Naive thymus-derived CD4-positive, alpha-beta T cell (primary cell): ENCODE measurements around the gene NFX1. TPM values are rescaled to one million over a fixed set of nuclear protein-coding genes. Genes with fewer than 3 reads are reported as not detected.

ENCODE experiments used
- ATAC-seq: fragments of 150-1000 bp; cut with Tn5 transposase; 2 replicates; pipeline ENCODE4 v1.10.0; 2021; ENCODE audit warnings: mild to moderate bottlenecking, moderate library complexity
- CTCF ChIA-PET: fragments of 350-600 bp; sonication (Branson Sonifier 250); formaldehyde crosslinking; loops from one replicate; lab custom pipeline; 2021; ENCODE audit warnings: antibody characterized with exemption; lab: Charles Lee
- POLR2A ChIA-PET: fragments of 350-600 bp; sonication (Branson Sonifier 250); formaldehyde crosslinking; loops from one replicate; lab custom pipeline; 2021; ENCODE audit warnings: antibody characterized with exemption, inconsistent platforms; lab: Charles Lee
- DNase-seq, 9 donors: peaks; one replicate each; pipeline versions ENCODE4 v3.0.0 to v3.0.0-alpha.2; 2020 to 2022; ENCODE audit warnings: mixed read lengths in 1 of 9
- H3K27ac ChIP-seq: one replicate; pipeline ENCODE4 v1.7.0; 2013; ENCODE audit warnings: mild to moderate bottlenecking, low read depth, low read length, moderate library complexity
- H3K27me3 ChIP-seq, 2 donors: one replicate each; pipeline ENCODE4 v1.7.0; 2013; ENCODE audit warnings: low read length in 2 of 2, mild to moderate bottlenecking in 2 of 2, moderate library complexity in 2 of 2; ENCODE audit not compliant: control insufficient read depth in 2 of 2, insufficient read depth in 2 of 2
- H3K36me3 ChIP-seq, 3 experiments: 1 replicate in 2 of 3; 2 replicates in 1 of 3; pipeline ENCODE4 v1.7.0; 2013; ENCODE audit warnings: low read length in 3 of 3, mild to moderate bottlenecking in 3 of 3, moderate library complexity in 1 of 3; ENCODE audit not compliant: insufficient read depth in 3 of 3, control insufficient read depth in 2 of 3
- H3K4me1 ChIP-seq, 2 donors: one replicate each; pipeline ENCODE4 v1.7.0; 2013; ENCODE audit warnings: low read length in 2 of 2, mild to moderate bottlenecking in 2 of 2, moderate library complexity in 1 of 2; ENCODE audit not compliant: control insufficient read depth in 2 of 2, insufficient read depth in 2 of 2
- H3K4me3 ChIP-seq: 2 replicates; pipeline ENCODE4 v1.7.0; 2013; ENCODE audit warnings: mild to moderate bottlenecking, low read length
- H3K9me3 ChIP-seq, 3 experiments: 1 replicate in 2 of 3; 2 replicates in 1 of 3; pipeline ENCODE4 v1.7.0; 2013; ENCODE audit warnings: low read length in 3 of 3; ENCODE audit not compliant: control insufficient read depth in 2 of 3
- H3K27ac Mint-ChIP-seq, 9 donors: one replicate each; pipeline ENCODE4 v1.8.0; 2020 to 2022; ENCODE audit warnings: mixed read lengths in 9 of 9, mild to moderate bottlenecking in 8 of 9, moderate library complexity in 5 of 9, inconsistent platforms in 2 of 9
- H3K27me3 Mint-ChIP-seq, 5 donors: one replicate each; pipeline ENCODE4 v1.8.0; 2021 to 2022; ENCODE audit warnings: mixed read lengths in 5 of 5, mild to moderate bottlenecking in 1 of 5
- H3K36me3 Mint-ChIP-seq, 5 donors: one replicate each; pipeline ENCODE4 v1.8.0; 2020 to 2022; ENCODE audit warnings: mixed read lengths in 5 of 5, mild to moderate bottlenecking in 3 of 5, inconsistent platforms in 1 of 5
- H3K4me1 Mint-ChIP-seq, 7 donors: one replicate each; pipeline ENCODE4 v1.8.0; 2020 to 2022; ENCODE audit warnings: mixed read lengths in 7 of 7, mild to moderate bottlenecking in 3 of 7, inconsistent platforms in 1 of 7
- H3K4me3 Mint-ChIP-seq, 10 donors: one replicate each; pipeline ENCODE4 v1.8.0; 2020 to 2022; ENCODE audit warnings: mild to moderate bottlenecking in 10 of 10, mixed read lengths in 10 of 10, moderate library complexity in 6 of 10, inconsistent platforms in 2 of 10
- H3K9me3 Mint-ChIP-seq, 11 donors: one replicate each; pipeline ENCODE4 v1.8.0; 2020 to 2022; ENCODE audit warnings: mixed read lengths in 11 of 11, mild to moderate bottlenecking in 4 of 11, inconsistent platforms in 1 of 11, moderate library complexity in 1 of 11
- intact Hi-C, 2 donors: fragments of 100-400 bp; cut with micrococcal nuclease; formaldehyde crosslinking; loops; one replicate each; pipeline ENCODE4 v1.15.1; 2023
- polyA plus RNA-seq, 2 donors: library from polyadenylated mRNA; unstranded; fragments of 300-500 nt; fragmentation: Illumina TruSeq; gene quantifications; one replicate each; pipeline ENCODE4 v1.2.3, GENCODE V29; 2021
- total RNA-seq, 6 experiments: library from RNA in 5 of 6; stranded (reverse) in 5 of 6; gene quantifications; 1 replicate in 5 of 6; 2 replicates in 1 of 6; pipeline ENCODE4 v1.2.3 and lab custom pipeline; 2021 to 2026

NFX1 gene
- total and polyA plus RNA-seq, 7 experiments from 2014 or later, result 30.1 to 65.4 (median 43.6) TPM

DNA sequence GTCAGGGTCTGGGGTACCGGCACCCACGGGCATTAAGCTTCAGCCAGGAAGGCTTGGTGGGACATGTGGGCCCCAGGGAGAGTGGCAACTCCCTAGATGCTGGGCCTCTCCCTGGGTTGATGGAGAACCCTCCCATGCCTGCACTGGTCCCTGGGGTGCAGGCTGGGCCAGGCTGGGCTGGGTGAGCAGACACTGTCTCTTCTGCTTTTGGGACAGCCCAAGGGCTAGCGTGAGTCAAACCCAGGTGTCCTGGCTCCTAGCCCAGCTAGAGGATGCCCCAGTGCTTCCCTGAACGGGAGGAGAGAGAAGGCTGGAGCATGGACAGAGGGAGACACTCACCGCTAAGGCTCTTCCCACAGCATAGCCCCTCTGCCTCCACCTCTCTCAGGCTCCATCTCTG, 117.8 kb downstream of the NFX1 start:
- POLR2A ChIA-PET, result interaction anchor here (0.8 to 2.1 kb wide), 3 partner anchors 9 to 59 kb away, joined by 3 to 7 read pairs (median 6); partner anchors contain the start of gene AQP3
- Mint-ChIP-seq H3K27ac (peak overlapping the region in 3 of 9 donors; percentile 17 to 77 (median 47)), H3K36me3 (no peaks in the 10 kb centered on the region), H3K4me1 (peaks cover 4 to 14% (median 10%) of the 10 kb centered on the region in 7 donors), H3K9me3 (no peaks in the 10 kb centered on the region), H3K27me3 (peaks cover 0 to 4% (median 0%) of the 10 kb centered on the region in 5 donors), H3K4me3 (no peak overlapping the region)
- Histone ChIP-seq H3K4me3 (no peak overlapping the region), H3K36me3 (no peaks in the 10 kb centered on the region), H3K9me3 (no peaks in the 10 kb centered on the region), H3K4me1 (no peaks in the 10 kb centered on the region), H3K27me3 (no peaks in the 10 kb centered on the region), H3K27ac (no peak overlapping the region)
- CTCF ChIA-PET, result interaction anchor here (1.0 to 1.1 kb wide), 2 partner anchors 45 to 65 kb away, joined by 3 read pairs; partner anchors contain the start of gene NOL6
- ATAC-seq (no peak), DNase-seq (no peak)
- intact Hi-C loops, result no loop called here

DNA sequence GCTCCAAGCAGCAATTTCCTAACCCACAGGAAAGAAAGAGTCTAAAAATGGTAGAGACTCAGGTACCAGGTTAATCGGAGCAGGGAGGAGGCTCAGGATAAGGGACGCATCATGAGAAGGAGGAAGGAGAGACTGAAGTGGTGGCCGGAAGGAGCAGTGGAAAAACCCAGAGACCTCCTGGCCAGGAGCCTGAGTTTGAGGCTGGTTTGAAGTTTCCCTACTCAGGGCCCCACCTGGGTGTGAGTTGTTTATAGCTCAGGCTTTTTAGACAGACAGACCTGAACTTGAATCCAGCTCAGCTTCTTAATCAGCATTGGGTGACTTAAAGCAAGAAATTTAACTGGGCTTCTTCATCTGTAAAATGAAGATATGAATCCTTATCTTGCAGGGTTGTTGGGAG, 124.0 kb downstream of the NFX1 start:
- no peaks in the 10 kb centered on the region for H3K27me3 ChIP-seq
- H3K27me3 Mint-ChIP-seq, result peaks cover 0 to under 1% (median 0%) of the 10 kb centered on the region in 5 donors
- H3K36me3 ChIP-seq, result no peaks in the 10 kb centered on the region
- no peaks in the 10 kb centered on the region for H3K9me3 Mint-ChIP-seq
- no peak for DNase-seq
- no peak for ATAC-seq
- CTCF ChIA-PET, result interaction anchor here (1.0 to 12.1 kb wide), 7 partner anchors 10 to 55 kb away, joined by 3 to 134 read pairs (median 8); partner anchors contain the start of gene AQP3
- no peaks in the 10 kb centered on the region for H3K9me3 ChIP-seq
- peak overlapping the region; percentile 27 to 86 (median 54) for H3K4me3 Mint-ChIP-seq
- intact Hi-C loops, result loop anchor here (2.0 kb wide), 2 partner anchors 15 to 39 kb away; no protein-coding TSS in a partner anchor
- no peaks in the 10 kb centered on the region for H3K36me3 Mint-ChIP-seq
- POLR2A ChIA-PET, result interaction anchor here (1.0 to 6.1 kb wide), 11 partner anchors 10 to 124 kb away, joined by 3 to 102 read pairs (median 11); partner anchors contain the start of genes AQP3, NFX1 and NOL6
- H3K4me1 ChIP-seq, result peaks cover 34 to 44% of the 10 kb centered on the region in 2 donors
- peak overlapping the region; percentile 4 for H3K4me3 ChIP-seq
- peak overlapping the region; percentile 93 to 99 (median 97) for H3K27ac Mint-ChIP-seq
- peak overlapping the region; percentile 75 for H3K27ac ChIP-seq
- peaks cover 31 to 48% (median 45%) of the 10 kb centered on the region in 7 donors for H3K4me1 Mint-ChIP-seq

DNA sequence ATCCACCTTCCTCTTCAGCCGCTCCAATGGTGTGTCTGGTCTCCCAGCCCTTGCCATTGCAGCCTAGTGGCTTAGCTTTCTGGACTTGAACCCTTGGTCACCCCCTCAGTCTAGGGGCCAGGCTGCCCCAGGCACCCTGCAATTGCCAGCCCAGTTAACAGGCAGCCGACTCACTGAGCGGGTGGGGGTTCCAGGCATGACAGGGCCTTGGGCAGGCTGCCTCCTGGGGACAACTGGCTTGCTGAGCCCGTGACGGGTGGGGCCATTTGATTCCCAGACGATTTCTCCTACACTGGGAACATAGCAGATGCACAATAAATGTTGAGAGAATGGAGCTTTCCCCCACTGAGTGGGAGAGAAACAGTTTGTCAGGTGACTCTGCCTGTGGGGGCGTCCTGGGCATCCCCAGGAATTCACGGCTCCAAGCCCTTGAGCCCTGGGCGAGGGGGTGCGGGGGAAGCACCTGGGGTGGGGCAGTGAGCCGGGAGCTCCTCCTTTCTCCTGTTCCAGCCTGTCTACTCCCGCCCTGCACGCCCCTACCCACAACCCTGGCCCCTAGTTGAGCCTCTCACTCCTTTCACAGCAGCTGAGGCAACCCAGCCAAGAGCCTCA, 124.7 kb downstream of the NFX1 start:
- POLR2A ChIA-PET, result interaction anchor here (1.0 to 6.1 kb wide), 18 partner anchors 11 to 125 kb away, joined by 3 to 102 read pairs (median 6); partner anchors contain the start of genes AQP3, NFX1 and NOL6
- DNase-seq (peak in 1 of 9 donors; percentile 19), ATAC-seq (no peak)
- H3K27ac Mint-ChIP-seq, result peak overlapping the region; percentile 93 to 99 (median 97)
- intact Hi-C loops, result loop anchor here (1.0 to 5.0 kb wide), 13 partner anchors 12 to 414 kb away; partner anchors contain the start of genes NOL6 (in 2 of the 2), APTX (in 1 of the 2), AQP3 (in 1 of the 2) and BAG1 (in 1 of the 2)
- CTCF ChIA-PET, result interaction anchor here (1.0 to 12.1 kb wide), 10 partner anchors 10 to 59 kb away, joined by 3 to 134 read pairs (median 9); partner anchors contain the start of genes AQP3 and NOL6
- peaks cover 0 to 3% (median 0%) of the 10 kb centered on the region in 5 donors for H3K27me3 Mint-ChIP-seq
- Histone ChIP-seq H3K36me3 (no peaks in the 10 kb centered on the region), H3K27ac (peak overlapping the region; percentile 75), H3K4me1 (peaks cover 34 to 44% of the 10 kb centered on the region in 2 donors), H3K9me3 (no peaks in the 10 kb centered on the region), H3K27me3 (no peaks in the 10 kb centered on the region), H3K4me3 (peak overlapping the region; percentile 4)
- H3K4me1 Mint-ChIP-seq, result peaks cover 31 to 48% (median 45%) of the 10 kb centered on the region in 7 donors
- peak overlapping the region; percentile 74 to 89 (median 84) for H3K4me3 Mint-ChIP-seq
- no peaks in the 10 kb centered on the region for H3K9me3 Mint-ChIP-seq
- no peaks in the 10 kb centered on the region for H3K36me3 Mint-ChIP-seq

DNA sequence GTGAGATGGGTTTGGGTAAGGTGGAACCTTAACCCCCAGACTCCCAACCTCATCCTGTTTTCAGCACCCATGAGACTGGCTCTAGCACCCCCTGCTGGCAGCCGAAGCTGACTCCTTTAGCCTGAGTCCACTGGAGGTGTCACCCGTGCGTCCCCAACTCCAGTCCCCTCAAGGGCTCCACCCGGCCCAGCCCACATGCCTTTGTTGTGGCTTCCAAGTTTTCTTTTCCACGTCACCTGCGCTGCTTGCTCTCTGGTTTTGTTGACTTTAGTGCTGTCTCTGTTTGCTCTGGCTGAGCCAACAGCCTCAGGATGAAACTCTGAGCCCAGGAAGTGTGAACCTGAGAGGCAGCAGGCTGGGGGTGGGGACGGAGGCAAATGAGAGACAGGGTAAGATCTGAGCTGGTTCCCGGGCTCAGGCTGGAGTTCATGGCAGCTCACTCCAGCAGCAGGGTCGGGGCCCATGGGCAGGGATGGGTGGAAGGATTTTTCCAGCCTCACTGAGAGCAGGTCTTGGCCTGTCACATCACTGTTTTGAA, 125.3 kb downstream of the NFX1 start:
- no peaks in the 10 kb centered on the region for H3K9me3 Mint-ChIP-seq
- peaks cover 0 to 8% (median 0%) of the 10 kb centered on the region in 5 donors for H3K27me3 Mint-ChIP-seq
- POLR2A ChIA-PET, result interaction anchor here (0.8 to 6.1 kb wide), 18 partner anchors 8 to 130 kb away, joined by 3 to 102 read pairs (median 6); partner anchors contain the start of genes AQP3, NFX1 and NOL6
- H3K9me3 ChIP-seq, result no peaks in the 10 kb centered on the region
- H3K36me3 Mint-ChIP-seq, result no peaks in the 10 kb centered on the region
- H3K27ac Mint-ChIP-seq, result peak overlapping the region; percentile 93 to 99 (median 97)
- H3K4me3 Mint-ChIP-seq, result peak overlapping the region; percentile 74 to 89 (median 84)
- H3K27me3 ChIP-seq, result no peaks in the 10 kb centered on the region
- H3K36me3 ChIP-seq, result no peaks in the 10 kb centered on the region
- H3K4me1 Mint-ChIP-seq, result peaks cover 31 to 51% (median 45%) of the 10 kb centered on the region in 7 donors
- intact Hi-C loops, result loop anchor here (1.0 to 5.0 kb wide), 13 partner anchors 12 to 414 kb away; partner anchors contain the start of genes NOL6 (in 2 of the 2), APTX (in 1 of the 2), AQP3 (in 1 of the 2) and BAG1 (in 1 of the 2)
- ATAC-seq, result peak; percentile 97
- H3K4me1 ChIP-seq, result peaks cover 34 to 44% of the 10 kb centered on the region in 2 donors
- peak overlapping the region; percentile 25 for H3K4me3 ChIP-seq
- peak; percentile 82 to 98 (median 96) for DNase-seq
- CTCF ChIA-PET, result interaction anchor here (0.7 to 12.1 kb wide), 15 partner anchors 11 to 125 kb away, joined by 3 to 134 read pairs (median 6); partner anchors contain the start of genes AQP3, NFX1 and NOL6
- peak overlapping the region; percentile 75 for H3K27ac ChIP-seq

DNA sequence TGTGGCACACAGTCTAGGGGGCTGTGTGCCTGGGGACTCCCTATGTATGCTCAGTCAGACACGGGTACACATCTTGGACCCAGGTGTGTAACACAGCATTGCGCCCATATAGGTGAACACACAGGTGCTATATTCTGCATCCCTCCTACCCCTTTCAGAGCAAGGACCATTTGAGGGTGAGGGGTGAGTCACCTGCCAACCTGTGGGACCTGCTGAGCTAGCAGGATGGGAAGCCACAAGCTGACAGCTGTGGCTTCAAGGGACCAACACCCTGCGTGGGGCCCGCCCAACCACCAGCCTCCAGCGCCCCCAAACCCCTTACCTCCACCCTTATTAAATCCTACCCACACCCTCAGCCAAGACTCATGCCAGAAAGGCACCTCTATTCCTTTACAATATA, 126.7 kb downstream of the NFX1 start:
- intact Hi-C loops, result loop anchor here in 1 of 2 donors (5.0 kb wide), 1 partner anchor 95 kb away; no protein-coding TSS in a partner anchor
- H3K36me3 Mint-ChIP-seq, result no peaks in the 10 kb centered on the region
- peak overlapping the region; percentile 54 to 89 (median 84) for H3K4me3 Mint-ChIP-seq
- no peaks in the 10 kb centered on the region for H3K9me3 Mint-ChIP-seq
- no peaks in the 10 kb centered on the region for H3K27me3 ChIP-seq
- peaks cover 0 to 11% (median 0%) of the 10 kb centered on the region in 5 donors for H3K27me3 Mint-ChIP-seq
- peaks cover 34 to 44% of the 10 kb centered on the region in 2 donors for H3K4me1 ChIP-seq
- peak overlapping the region; percentile 75 for H3K27ac ChIP-seq
- DNase-seq (peak in 6 of 9 donors; percentile 11 to 34 (median 26)), ATAC-seq (no peak)
- CTCF ChIA-PET, result interaction anchor here (1.0 to 12.1 kb wide), 9 partner anchors 12 to 79 kb away, joined by 3 to 134 read pairs (median 8); partner anchors contain the start of gene AQP3
- peaks cover 31 to 54% (median 45%) of the 10 kb centered on the region in 7 donors for H3K4me1 Mint-ChIP-seq
- no peaks in the 10 kb centered on the region for H3K9me3 ChIP-seq
- peak overlapping the region; percentile 90 to 99 (median 97) for H3K27ac Mint-ChIP-seq
- H3K4me3 ChIP-seq, result peak overlapping the region; percentile 14
- POLR2A ChIA-PET, result interaction anchor here (0.9 to 6.1 kb wide), 10 partner anchors 9 to 57 kb away, joined by 3 to 102 read pairs (median 7); partner anchors contain the start of genes AQP3 and NOL6
- H3K36me3 ChIP-seq, result no peaks in the 10 kb centered on the region
